Stimulated activated naive B cell treated with anti-CD40 and anti-IgM and Interleukin-4, amounts not matched to agents 10 μg/mL and 1 μg/mL and 100 μg/mL, for 72 hours (primary cell): ENCODE data around the gene MET.

Experiments
- ATAC-seq, 2 donors: fragments of 150-1000 bp; cut with Tn5 transposase; replicated peaks; 2 replicates each; pipeline ENCODE4 v1.10.0; 2021; ENCODE audit warnings: moderate library complexity in 1 of 2
- DNase-seq: peaks from one replicate; pipeline ENCODE4 v3.0.0; 2021
- H3K27ac Mint-ChIP-seq: one replicate; pipeline ENCODE4 v1.8.0; 2022; ENCODE audit warnings: mild to moderate bottlenecking, mixed read lengths
- H3K27me3 Mint-ChIP-seq, 2 donors: one replicate each; pipeline ENCODE4 v1.8.0; 2022; ENCODE audit warnings: mixed read lengths in 2 of 2
- H3K36me3 Mint-ChIP-seq, 2 donors: one replicate each; pipeline ENCODE4 v1.8.0; 2022; ENCODE audit warnings: mixed read lengths in 2 of 2, mild to moderate bottlenecking in 1 of 2
- H3K4me1 Mint-ChIP-seq, 2 donors: one replicate each; pipeline ENCODE4 v1.8.0; 2022; ENCODE audit warnings: mixed read lengths in 2 of 2, mild to moderate bottlenecking in 1 of 2
- H3K4me3 Mint-ChIP-seq, 2 donors: one replicate each; pipeline ENCODE4 v1.8.0; 2022; ENCODE audit warnings: mild to moderate bottlenecking in 2 of 2, mixed read lengths in 2 of 2, moderate library complexity in 1 of 2
- H3K9me3 Mint-ChIP-seq, 2 donors: one replicate each; pipeline ENCODE4 v1.8.0; 2022; ENCODE audit warnings: mixed read lengths in 2 of 2, mild to moderate bottlenecking in 1 of 2

The MET gene

GRCh38 chr7:116697761-116698160 is 25.8 kb downstream of the MET start:
- no peak overlapping the region for H3K27ac Mint-ChIP-seq
- DNase-seq = no peak
- peaks cover 36 to 57% of the 10 kb centered on the region in 2 donors for H3K27me3 Mint-ChIP-seq
- peaks cover 0 to 2% of the 10 kb centered on the region in 2 donors for H3K9me3 Mint-ChIP-seq
- H3K36me3 Mint-ChIP-seq = no peaks in the 10 kb centered on the region
- no peak for ATAC-seq
- H3K4me3 Mint-ChIP-seq = no peak overlapping the region
- peaks cover 3 to 11% of the 10 kb centered on the region in 2 donors for H3K4me1 Mint-ChIP-seq

- ATAC-seq = no peak
- H3K4me3 Mint-ChIP-seq = no peak overlapping the region
- H3K9me3 Mint-ChIP-seq = peaks cover 0 to 2% of the 10 kb centered on the region in 2 donors
- H3K27ac Mint-ChIP-seq = no peak overlapping the region
- H3K4me1 Mint-ChIP-seq = peaks cover 3 to 4% of the 10 kb centered on the region in 2 donors
- peaks cover 40 to 62% of the 10 kb centered on the region in 2 donors for H3K27me3 Mint-ChIP-seq
- no peaks in the 10 kb centered on the region for H3K36me3 Mint-ChIP-seq
- no peak for DNase-seq
Measured at GRCh38 chr7:116698396-116698795, 26.4 kb downstream of the MET start.

GRCh38 chr7:116698930-116699721 is 27.1 kb downstream of the MET start:
- H3K36me3 Mint-ChIP-seq = no peaks in the 10 kb centered on the region
- H3K27ac Mint-ChIP-seq = no peak overlapping the region
- DNase-seq (no peak), ATAC-seq (no peak)
- H3K9me3 Mint-ChIP-seq = peaks cover 0 to 2% of the 10 kb centered on the region in 2 donors
- H3K27me3 Mint-ChIP-seq = peaks cover 45 to 62% of the 10 kb centered on the region in 2 donors
- H3K4me1 Mint-ChIP-seq = no peaks in the 10 kb centered on the region
- H3K4me3 Mint-ChIP-seq = no peak overlapping the region

DNA sequence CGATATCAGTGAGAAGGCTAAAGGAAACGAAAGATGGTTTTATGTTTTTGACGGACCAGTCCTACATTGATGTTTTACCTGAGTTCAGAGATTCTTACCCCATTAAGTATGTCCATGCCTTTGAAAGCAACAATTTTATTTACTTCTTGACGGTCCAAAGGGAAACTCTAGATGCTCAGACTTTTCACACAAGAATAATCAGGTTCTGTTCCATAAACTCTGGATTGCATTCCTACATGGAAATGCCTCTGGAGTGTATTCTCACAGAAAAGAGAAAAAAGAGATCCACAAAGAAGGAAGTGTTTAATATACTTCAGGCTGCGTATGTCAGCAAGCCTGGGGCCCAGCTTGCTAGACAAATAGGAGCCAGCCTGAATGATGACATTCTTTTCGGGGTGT is 27.7 kb downstream of the MET start:
- Mint-ChIP-seq H3K9me3 (peaks cover 0 to 2% of the 10 kb centered on the region in 2 donors), H3K27me3 (peaks cover 50 to 62% of the 10 kb centered on the region in 2 donors), H3K4me1 (no peaks in the 10 kb centered on the region), H3K4me3 (no peak overlapping the region), H3K27ac (no peak overlapping the region), H3K36me3 (no peaks in the 10 kb centered on the region)
- ATAC-seq (no peak), DNase-seq (no peak)

GRCh38 chr7:116702046-116702785 is 30.2 kb downstream of the MET start:
- peaks cover 35 to 42% of the 10 kb centered on the region in 2 donors for H3K27me3 Mint-ChIP-seq
- no peaks in the 10 kb centered on the region for H3K4me1 Mint-ChIP-seq
- DNase-seq (no peak), ATAC-seq (no peak)
- no peaks in the 10 kb centered on the region for H3K9me3 Mint-ChIP-seq
- no peak overlapping the region for H3K4me3 Mint-ChIP-seq
- no peaks in the 10 kb centered on the region for H3K36me3 Mint-ChIP-seq
- no peak overlapping the region for H3K27ac Mint-ChIP-seq

GRCh38 chr7:116704650-116705228 is 32.7 kb downstream of the MET start:
- Mint-ChIP-seq H3K4me1 (no peaks in the 10 kb centered on the region), H3K27me3 (peaks cover 16 to 25% of the 10 kb centered on the region in 2 donors), H3K36me3 (no peaks in the 10 kb centered on the region), H3K9me3 (no peaks in the 10 kb centered on the region), H3K27ac (no peak overlapping the region), H3K4me3 (no peak overlapping the region)
- DNase-seq (no peak), ATAC-seq (no peak)

GRCh38 chr7:116705419-116705818 is 33.4 kb downstream of the MET start:
- DNase-seq = no peak
- Mint-ChIP-seq H3K4me1 (no peaks in the 10 kb centered on the region), H3K4me3 (no peak overlapping the region), H3K36me3 (no peaks in the 10 kb centered on the region), H3K9me3 (no peaks in the 10 kb centered on the region), H3K27ac (no peak overlapping the region), H3K27me3 (peaks cover 13 to 22% of the 10 kb centered on the region in 2 donors)
- no peak for ATAC-seq

DNA sequence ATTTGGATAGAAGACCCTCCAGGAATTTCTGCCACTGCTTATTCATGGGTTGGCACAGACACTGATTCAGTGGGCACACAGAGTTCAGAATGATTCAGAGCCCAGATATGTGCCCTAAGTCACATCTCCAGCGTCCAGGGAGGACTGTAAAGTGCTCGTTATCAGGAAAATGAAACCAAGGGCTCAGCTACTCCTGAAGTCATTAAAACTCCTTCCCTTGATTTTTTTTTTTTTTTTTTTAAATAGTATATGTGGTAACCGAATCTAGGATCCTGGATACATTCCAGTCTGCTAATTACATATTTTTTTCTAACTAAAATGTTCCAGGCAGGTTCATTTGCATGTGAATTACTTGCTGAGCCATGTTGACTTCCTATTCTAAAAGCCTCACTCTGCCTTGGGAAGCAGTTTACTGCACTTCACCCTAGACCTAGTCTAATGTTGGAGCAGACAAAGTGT is 34.7 kb downstream of the MET start:
- DNase-seq = no peak
- H3K27me3 Mint-ChIP-seq = peaks cover 14 to 23% of the 10 kb centered on the region in 2 donors
- no peak overlapping the region for H3K4me3 Mint-ChIP-seq
- H3K9me3 Mint-ChIP-seq = no peaks in the 10 kb centered on the region
- H3K4me1 Mint-ChIP-seq = no peaks in the 10 kb centered on the region
- H3K27ac Mint-ChIP-seq = no peak overlapping the region
- ATAC-seq = no peak
- H3K36me3 Mint-ChIP-seq = no peaks in the 10 kb centered on the region

GRCh38 chr7:116707289-116707688 is 35.3 kb downstream of the MET start:
- no peaks in the 10 kb centered on the region for H3K4me1 Mint-ChIP-seq
- ATAC-seq (no peak), DNase-seq (no peak)
- H3K27ac Mint-ChIP-seq = no peak overlapping the region
- H3K27me3 Mint-ChIP-seq = peaks cover 16 to 26% of the 10 kb centered on the region in 2 donors
- H3K4me3 Mint-ChIP-seq = no peak overlapping the region
- no peaks in the 10 kb centered on the region for H3K36me3 Mint-ChIP-seq
- H3K9me3 Mint-ChIP-seq = no peaks in the 10 kb centered on the region

DNA sequence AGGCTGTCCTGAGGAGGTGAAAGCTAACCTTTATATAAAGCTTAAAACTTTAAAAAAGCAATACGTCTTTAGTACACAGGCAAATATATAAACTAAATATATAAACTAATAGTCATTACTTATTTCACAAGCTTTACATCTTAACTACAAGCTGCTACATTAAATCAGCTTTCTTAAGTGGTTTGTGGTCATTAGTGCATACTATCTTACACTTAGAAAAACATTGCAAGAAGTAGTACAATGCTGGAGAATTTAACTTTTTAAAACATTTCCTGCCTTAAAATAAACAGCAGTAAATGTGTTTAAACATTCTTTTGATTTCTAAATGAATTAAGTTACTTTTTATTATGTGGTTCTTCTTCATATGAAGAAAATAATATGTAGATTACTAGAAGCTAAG is 36.3 kb downstream of the MET start:
- H3K27me3 Mint-ChIP-seq = peaks cover 7 to 21% of the 10 kb centered on the region in 2 donors
- DNase-seq (no peak), ATAC-seq (no peak)
- no peaks in the 10 kb centered on the region for H3K36me3 Mint-ChIP-seq
- H3K27ac Mint-ChIP-seq = no peak overlapping the region
- no peaks in the 10 kb centered on the region for H3K9me3 Mint-ChIP-seq
- no peaks in the 10 kb centered on the region for H3K4me1 Mint-ChIP-seq
- H3K4me3 Mint-ChIP-seq = no peak overlapping the region

GRCh38 chr7:116708861-116709260 is 36.9 kb downstream of the MET start:
- peaks cover 7 to 22% of the 10 kb centered on the region in 2 donors for H3K27me3 Mint-ChIP-seq
- ATAC-seq = no peak

DNA sequence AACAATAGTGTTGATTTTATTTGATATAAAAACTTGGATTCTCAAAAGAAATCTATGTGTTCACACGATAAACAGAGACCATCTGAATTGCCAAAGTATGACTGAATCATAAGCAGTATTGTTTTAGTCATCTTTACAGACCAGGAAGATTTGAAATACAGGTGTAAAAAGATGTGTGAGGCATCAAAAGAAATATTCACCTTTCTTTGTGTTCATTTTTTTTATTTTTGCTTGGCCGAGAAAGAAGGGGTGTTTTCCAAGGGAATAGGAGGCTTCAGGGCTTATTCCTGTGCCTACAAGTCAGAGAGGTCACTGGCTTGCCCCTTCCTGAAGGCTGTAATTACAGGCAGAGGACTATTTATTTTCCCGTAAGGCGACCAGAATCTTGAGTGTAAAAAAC is 37.3 kb downstream of the MET start:
- Mint-ChIP-seq H3K27me3 (peaks cover 7 to 20% of the 10 kb centered on the region in 2 donors), H3K4me1 (no peaks in the 10 kb centered on the region), H3K36me3 (no peaks in the 10 kb centered on the region), H3K27ac (no peak overlapping the region), H3K4me3 (no peak overlapping the region), H3K9me3 (no peaks in the 10 kb centered on the region)
- ATAC-seq (no peak), DNase-seq (no peak)

More at GRCh38 chr7:116708861-116709260, 36.9 kb downstream of the MET start:
- Mint-ChIP-seq H3K9me3 (no peaks in the 10 kb centered on the region), H3K36me3 (no peaks in the 10 kb centered on the region), H3K4me3 (no peak overlapping the region), H3K4me1 (no peaks in the 10 kb centered on the region), H3K27ac (no peak overlapping the region)
- no peak for DNase-seq

DNA sequence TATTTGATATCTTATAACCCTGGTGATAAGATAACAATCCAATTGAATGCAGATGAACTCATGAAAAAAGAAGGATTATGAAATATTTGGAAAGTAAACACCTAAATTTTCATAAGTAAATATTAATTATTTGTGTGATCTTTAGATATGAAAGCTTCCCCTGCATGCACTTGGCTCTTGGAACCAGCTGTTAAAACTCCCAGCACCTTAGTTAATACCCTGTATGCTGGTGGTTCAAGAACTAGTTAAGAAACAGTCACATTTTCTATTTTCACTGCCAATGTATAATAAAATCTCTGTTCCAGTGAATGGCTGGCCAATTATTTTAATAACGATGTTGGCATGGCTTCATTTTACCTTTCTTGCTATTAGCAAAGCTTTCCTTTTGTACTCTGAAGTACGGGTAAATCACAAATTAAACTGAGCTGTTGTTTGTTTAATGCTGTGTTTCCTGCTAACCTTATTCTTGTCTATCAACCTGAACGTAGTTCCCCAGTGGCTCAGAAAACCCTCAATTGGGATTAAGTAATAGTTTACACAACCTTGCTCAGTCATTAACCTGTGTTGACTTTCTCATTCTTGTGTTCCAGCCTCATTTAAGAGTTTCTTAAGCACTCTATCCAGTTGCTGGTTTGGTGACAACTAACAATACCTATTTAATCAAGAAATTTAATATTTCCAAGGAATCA is 38.9 kb downstream of the MET start:
- no peak overlapping the region for H3K4me3 Mint-ChIP-seq
- ATAC-seq = no peak

DNA sequence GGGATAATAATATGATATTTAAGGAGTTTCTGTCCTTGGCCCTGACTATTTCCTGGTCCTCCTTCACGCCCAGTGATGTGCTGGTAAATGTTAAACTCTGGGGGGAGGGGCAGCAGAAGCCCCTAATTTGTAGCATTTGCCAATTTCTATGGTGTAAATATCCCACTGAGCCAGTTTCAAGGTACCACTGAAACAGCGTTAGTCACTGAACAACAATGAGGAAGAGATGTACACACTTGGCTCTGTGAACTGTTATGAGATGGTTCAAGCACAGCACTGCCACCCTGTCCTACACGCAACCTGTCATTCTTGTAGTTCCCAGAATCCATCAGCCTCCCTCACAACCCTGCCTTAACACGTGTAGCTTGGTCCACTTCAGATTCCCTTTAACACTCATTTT is 39.8 kb downstream of the MET start:
- Mint-ChIP-seq H3K4me1 (no peaks in the 10 kb centered on the region), H3K27me3 (peaks cover 26 to 32% of the 10 kb centered on the region in 2 donors), H3K4me3 (no peak overlapping the region), H3K27ac (no peak overlapping the region), H3K9me3 (no peaks in the 10 kb centered on the region), H3K36me3 (no peaks in the 10 kb centered on the region)
- ATAC-seq (no peak), DNase-seq (no peak)

More for the DNA sequence above, 38.9 kb downstream of the MET start:
- H3K36me3 Mint-ChIP-seq = no peaks in the 10 kb centered on the region
- no peak for DNase-seq
- no peak overlapping the region for H3K27ac Mint-ChIP-seq
- peaks cover 23 to 26% of the 10 kb centered on the region in 2 donors for H3K27me3 Mint-ChIP-seq
- H3K9me3 Mint-ChIP-seq = no peaks in the 10 kb centered on the region
- H3K4me1 Mint-ChIP-seq = no peaks in the 10 kb centered on the region
